ENCODE data around the gene CASZ1.

DNA sequence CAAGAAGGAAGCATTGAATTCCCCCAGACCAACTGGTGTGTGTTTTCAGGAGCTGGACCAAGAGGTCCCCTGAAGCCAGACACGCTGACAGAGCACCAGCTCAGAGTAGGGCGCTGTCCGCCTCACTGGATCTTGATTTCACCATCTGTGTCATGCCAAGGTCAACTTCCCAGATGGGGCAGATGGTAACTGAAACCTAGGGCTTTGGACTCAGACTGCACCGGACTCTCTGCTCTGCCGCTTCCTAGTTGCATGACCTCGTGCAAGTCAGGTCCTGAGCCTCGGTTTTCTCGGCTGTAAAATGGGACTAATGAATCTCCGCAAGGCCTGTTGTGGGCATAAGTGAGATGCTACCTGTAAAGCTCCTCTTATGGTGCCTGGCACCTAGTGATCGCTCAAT is 17.9 kb upstream of the CASZ1 start:
- TF ChIP-seq GATA2 (IDR thresholded peaks at IDR 0.05; ENCODE audit: low read depth, low read length) (no peak), GATA3 (IDR thresholded peaks at IDR 0.05; ENCODE audit: low read depth, low read length) (no peak)

Measured in SH-SY5Y (cell line).